HK-2 (cell line): ENCODE results near the gene MMP17.
"Not testable (repeated sequence)": the region's sequence is repeated elsewhere in the genome, so short reads cannot be mapped to it uniquely, and the experiment has no call there.

Experiments
- DNase-seq: peaks from one replicate; pipeline ENCODE4 v3.0.0-alpha.2; 2018; ENCODE audit not compliant: unreplicated experiment

Gene MMP17

GRCh38 chr12:131800594-131801135, 27.5 kb upstream of the MMP17 start:
- DNase-seq, result no peak

GRCh38 chr12:131801254-131801866, 26.8 kb upstream of the MMP17 start:
- DNase-seq, result no peak

DNA sequence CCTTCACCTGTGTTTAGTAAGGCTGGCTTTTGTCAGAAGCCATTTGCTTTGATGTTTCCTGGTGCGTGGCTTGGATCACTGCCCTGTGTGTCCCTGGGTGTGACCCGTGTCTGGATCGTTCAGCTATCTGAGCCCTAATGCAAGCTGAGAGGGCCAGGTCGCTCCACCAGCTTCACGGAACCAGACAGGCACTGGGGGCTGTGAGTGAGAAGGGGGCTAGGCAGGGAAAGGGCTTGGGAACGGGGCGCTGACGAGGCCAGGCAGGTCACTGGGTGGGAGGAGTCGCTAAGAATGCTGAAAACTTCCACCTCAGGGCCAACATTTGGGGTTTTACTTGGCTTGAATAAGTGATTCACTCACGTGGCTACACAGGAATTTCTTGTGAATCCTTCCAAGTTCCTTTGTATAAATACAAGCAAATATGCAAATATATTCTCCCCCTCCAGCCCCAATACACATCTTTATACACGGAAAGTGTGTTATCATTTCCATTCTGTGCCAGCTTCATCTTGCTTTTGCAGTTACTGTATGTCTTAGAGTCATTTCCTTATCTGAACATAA, 24.2 kb upstream of the MMP17 start:
- no peak for DNase-seq

- no peak for DNase-seq
Observed at GRCh38 chr12:131805421-131805820, 22.8 kb upstream of the MMP17 start.

DNA sequence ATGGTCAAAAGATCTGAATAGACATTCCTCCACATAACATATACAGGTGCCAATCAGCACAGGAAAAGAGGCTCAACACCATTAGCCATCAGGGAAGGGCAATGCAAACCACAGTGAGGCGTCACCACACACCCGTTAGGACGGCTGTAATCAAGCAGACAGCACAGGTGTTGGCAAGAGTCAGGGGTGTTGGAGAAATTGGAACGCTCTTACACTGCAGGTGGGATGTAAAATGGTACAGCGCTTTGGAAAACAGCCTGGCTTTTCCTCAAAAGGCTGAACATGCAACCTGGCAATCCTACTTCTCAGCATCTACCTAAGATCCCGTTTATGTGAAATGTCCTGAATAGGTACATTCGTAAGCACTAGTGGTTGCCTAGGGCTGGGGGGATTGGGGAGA, 21.5 kb upstream of the MMP17 start:
- no peak for DNase-seq

DNA sequence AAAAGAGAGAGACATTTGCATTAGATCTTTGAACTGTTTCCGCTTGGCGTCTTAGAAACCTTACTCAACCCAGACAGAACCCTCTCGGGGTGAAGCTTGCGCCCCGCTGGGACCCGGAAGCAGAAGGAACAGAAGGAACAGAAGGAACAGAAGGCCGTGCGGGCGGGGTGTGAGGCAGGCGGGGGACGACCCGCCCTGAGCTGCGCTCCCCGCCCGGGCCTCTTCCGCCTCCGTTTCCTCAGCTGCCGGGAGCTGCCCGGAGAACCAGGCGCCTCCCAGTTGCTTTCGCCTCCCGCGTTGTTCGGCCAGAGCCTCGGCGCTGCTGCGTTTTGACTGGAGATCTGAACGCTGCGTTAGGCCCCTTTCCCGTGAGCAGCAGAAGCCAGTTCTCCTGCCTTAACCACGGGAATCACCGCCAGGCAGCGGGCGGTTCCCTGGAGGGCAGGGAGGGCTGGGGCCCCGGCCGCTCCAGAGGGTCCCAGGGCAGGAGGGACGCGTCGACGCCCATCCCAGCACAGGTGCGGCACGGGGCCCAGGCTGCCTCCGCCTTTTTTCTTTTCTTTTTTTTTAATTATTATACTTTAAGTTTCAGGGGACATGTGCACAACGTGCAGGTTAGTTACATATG, 19.3 kb upstream of the MMP17 start:
- DNase-seq, result no peak

DNA sequence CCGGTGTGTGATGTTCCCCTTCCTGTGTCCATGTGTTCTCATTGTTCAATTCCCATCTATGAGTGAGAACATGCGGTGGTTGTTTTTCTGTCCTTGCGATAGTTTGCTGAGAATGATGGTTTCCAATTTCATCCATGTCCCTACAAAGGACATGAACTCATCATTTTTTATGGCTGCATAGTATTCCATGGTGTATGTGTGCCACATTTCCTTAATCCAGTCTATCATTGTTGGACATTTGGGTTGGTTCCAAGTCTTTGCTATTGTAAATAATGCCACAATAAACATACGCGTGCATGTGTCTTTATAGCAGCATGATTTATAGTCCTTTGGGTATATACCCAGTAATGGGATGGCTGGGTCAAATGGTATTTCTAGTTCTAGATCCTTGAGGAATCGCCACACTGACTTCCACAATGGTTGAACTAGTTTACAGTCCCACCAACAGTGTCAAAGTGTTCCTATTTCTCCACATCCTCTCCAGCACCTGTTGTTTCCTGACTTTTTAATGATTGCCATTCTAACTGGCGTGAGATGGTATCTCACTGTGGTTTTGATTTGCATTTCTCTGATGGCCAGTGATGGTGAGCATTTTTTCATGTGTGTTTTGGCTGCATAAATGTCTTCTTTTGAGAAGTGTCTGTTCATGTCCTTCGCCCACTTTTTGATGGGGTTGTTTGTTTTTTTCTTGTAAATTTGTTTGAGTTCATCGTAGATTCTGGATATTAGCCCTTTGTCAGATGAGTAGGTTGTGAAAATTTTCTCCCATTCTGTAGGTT, 18.5 kb upstream of the MMP17 start:
- not testable (repeated sequence) for DNase-seq

- no peak for DNase-seq
Observed at GRCh38 chr12:131810726-131811125, 17.5 kb upstream of the MMP17 start.

- no peak for DNase-seq
Observed at GRCh38 chr12:131815131-131815530, 13.1 kb upstream of the MMP17 start.

DNA sequence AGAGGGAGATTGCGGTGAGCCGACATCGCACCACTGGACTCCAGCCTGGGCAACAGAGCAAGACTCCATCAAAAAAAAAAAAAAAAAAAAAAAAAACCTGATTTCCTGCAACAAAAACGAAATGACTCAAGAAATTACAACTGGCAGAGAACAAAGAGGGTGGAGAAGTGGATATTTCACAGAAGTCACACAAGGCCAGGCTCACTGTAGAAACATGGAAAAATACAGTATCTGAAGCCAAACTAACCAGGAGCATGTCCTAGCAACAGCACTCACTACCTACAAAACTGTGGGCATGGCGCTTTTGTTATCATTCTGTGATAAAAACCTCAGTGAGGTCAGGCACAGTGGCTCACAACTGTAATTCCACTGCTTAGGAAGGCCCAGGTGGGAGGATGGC, 11.7 kb upstream of the MMP17 start:
- no peak for DNase-seq

DNA sequence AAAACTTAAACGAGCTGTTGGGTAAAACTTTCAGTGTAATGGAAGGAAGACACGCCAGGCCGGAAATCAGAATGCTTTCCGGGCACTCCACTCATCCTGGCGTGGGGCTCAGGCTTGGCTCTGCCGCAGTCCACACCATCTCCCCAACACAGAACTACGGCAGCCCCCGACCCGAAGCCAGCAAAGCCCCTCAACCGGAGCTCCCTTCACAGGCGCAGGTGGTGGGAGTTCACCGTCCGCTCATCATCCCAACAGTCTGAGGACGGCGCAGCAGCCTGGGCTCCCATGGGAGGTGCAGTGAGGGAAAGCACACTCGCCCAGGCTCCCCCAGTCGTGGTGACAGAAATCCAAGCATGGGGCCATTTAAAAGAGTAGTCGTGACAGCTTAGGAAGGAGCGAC, 11.0 kb upstream of the MMP17 start:
- no peak for DNase-seq

GRCh38 chr12:131818821-131819585, 9.2 kb upstream of the MMP17 start:
- no peak for DNase-seq

GRCh38 chr12:131824450-131824849, 3.7 kb upstream of the MMP17 start:
- DNase-seq, result no peak

- DNase-seq, result no peak
Observed at GRCh38 chr12:131825146-131825892, 2.9 kb upstream of the MMP17 start.

DNA sequence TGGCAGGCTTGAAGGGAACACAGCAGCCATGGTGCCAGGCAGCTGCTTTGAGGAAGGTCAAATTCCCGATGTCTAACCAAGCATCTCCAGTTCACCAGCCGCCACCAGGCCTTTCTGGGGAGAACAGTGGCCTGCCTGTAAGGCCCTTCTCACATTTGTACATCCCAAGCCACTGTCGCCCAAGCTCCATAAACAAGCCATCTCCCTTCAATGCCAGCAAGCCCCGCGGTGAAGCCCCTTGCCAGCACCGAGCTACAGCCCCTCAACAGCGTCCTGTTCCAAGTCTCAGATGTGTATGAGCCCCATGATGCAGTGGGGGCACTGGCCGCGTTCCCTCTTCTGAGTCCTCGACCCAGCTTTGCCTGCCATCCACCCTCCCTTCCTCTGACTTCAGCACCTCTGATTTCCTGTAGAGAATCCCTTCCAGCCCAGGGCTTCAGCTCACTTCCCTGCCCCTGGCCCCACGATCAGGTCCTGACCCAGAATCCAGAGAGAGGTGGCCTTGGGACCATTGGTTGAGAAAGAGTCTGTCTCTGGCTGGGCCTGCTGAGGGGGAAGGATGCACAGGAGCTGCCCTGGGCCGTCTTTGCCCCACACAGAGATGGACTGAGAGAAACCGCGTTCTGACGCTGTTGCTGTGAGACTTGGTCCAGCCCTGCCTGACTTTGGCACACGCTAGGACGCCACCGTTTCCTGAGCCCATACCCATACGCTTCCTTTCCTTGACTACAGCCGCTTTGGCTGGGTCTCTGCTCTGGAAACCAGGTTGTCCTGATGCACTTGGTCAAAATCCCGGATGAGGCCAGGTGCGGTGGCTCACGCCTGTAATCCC, 1.9 kb upstream of the MMP17 start:
- no peak for DNase-seq

- no peak for DNase-seq
Observed at GRCh38 chr12:131828671-131829355, 620 bp downstream of the MMP17 start.

- DNase-seq, result peak; percentile 27
Observed at GRCh38 chr12:131829356-131829747, 1.2 kb downstream of the MMP17 start.

DNA sequence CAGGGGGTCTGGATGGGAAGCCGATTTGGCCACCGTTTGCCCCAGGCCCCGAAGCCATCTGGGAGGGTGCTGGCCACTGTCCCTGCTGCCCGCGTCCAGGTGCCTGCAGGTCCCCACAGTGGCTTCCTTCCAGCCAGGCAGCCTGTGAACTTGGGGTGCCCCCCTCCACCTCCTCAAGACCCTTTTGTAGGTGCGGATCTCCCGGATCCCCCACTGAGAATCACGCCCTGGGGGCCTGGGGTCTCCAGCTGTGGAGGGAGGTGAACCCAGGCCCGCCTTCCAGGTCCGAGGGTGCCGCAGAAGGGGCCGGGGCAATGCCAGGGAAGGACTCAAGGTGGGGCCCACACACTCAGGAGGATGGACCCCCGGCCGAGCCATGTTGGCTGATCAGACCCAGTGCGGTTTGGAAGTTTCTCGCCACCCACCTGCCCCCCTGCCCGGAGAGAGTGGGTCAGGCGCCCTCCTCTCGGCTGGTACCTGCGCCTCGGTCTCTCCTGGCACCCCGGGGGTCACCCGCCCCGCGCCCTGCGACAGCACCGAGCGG, 1.7 kb downstream of the MMP17 start:
- no peak for DNase-seq

GRCh38 chr12:131830335-131830913, 2.2 kb downstream of the MMP17 start:
- DNase-seq, result peak; percentile 88
